ENCODE results near the gene DDB1.
"Not testable (repeated sequence)": the region's sequence is repeated elsewhere in the genome, so short reads cannot be mapped to it uniquely, and the experiment has no call there.

DDB1 gene

DNA sequence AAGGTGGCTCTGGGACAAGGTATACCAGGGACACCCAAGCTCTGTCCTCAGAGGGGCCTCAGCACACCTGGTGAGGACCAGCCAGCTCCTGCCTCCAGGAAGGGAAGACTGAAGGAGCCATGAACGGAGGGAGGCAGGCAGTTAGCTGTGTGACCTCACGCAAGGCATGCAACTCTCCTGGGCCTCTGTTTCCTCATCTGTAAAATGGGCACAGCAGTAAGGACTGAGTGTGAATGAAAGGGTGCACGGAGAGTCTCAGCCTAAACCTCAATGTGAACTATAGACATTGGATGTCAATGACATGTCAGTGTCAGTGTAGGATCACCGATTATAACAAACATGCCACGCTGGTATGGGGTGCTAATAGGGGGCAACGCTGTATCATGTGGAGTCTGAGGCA is 73.5 kb downstream of the DDB1 start:
- in situ Hi-C loops (cut with HindIII; ENCODE audit: low pct_unique_long_range_greater_than_20kb, low sequenced_read_pairs) = no loop called here

DNA sequence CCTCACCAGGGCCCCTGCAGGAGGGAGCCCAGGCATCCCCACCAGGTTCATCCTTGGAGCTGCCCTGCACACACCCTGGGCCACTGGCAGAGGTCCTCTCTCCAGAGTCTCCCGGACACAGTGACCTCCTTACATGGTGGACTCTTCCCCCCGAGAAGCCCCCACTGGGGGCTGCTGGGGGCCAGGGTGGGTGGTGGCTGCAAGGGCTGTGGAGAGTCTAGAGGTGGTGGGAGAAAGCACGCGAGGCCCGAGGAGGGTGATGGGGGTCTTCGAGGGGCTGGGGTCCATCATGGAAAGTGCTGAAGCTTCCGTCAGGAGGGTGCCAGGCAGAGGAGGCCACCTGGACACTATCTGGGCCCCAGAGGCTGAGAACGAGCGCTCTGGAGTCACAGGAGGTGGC is 74.4 kb downstream of the DDB1 start:
- DNase-seq (ENCODE audit: low read depth in 1 of 2, low spot score in 1 of 2) = no peak
- TF ChIP-seq JUND (IDR thresholded peaks at IDR 0.05; ENCODE audit: low read depth) = no peak
- in situ Hi-C loops (cut with HindIII; ENCODE audit: low pct_unique_long_range_greater_than_20kb, low sequenced_read_pairs) = no loop called here

More for the DNA sequence above, 73.5 kb downstream of the DDB1 start:
- no peak for TF ChIP-seq JUND (IDR thresholded peaks at IDR 0.05; ENCODE audit: low read depth)
- DNase-seq (ENCODE audit: low read depth in 1 of 2, low spot score in 1 of 2) = no peak

DNA sequence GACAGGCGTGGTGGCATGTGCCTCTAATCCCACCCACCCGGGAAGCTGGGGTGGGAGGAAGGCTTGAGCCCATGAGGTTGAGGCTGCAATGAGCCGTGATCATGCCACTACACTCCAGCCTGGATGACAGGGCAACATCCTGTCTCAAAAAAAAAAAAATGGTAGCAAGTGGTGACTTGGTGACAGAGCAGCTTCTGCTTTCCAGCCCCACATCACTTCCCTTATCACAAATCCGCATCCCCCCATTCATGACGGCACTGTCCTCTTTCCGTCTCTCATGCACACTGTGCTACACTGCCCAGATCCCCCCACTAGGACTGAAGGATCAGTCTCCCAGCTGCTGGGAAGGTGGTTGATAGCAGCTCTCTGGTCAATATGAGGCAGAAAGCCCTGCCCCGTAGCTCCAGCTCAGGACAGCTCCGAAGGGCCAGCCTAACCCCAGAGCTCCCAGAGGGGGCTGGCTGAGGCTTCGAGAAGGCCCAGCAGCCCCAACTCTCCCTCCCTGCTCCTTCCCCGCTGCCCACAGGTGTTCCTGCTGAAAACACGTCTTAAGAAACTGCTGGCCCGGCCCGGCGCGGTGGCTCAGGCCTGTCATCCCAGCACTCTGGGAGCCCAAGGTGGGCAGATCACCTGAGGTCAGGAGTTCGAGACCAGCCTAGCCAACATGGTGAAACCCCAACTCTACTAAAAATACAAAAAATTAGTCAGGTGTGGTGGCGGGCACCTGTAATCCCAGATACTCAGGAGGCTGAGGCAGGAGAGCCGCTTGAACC is 76.0 kb downstream of the DDB1 start:
- no peak for DNase-seq (ENCODE audit: low read depth in 1 of 2, low spot score in 1 of 2)
- in situ Hi-C loops (cut with HindIII; ENCODE audit: low pct_unique_long_range_greater_than_20kb, low sequenced_read_pairs) = no loop called here
- no peak for TF ChIP-seq JUND (IDR thresholded peaks at IDR 0.05; ENCODE audit: low read depth)

DNA sequence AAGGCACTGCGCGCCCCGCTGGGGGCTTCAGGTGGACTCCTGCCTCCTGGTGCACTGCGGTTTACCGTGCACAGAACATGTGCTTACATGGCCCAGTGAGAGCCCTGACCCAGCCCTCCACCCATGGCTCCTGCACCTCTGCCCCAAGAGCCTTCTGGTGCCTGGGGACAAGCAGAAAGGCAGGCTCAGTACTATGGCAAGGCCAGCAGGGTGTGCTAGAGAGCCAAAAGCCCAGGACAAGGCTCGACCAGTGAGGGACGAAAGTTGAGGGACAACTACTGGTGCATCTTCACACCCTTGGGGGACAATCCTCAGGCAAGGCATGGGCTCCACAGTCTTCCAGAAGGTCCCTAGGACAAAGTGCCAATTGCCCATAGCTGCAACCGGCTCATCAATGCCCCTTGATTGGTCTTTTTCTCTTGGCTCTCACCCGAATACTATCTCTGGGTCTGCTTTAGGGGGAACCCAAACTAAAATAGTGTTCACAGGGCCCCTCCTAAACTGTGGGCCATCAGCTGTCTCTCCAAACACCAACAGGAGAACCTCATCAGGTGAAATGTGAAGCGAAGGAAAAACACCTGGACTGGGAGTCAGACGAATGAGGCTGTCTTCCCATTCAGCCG is 78.4 kb downstream of the DDB1 start:
- TF ChIP-seq JUND (IDR thresholded peaks at IDR 0.05; ENCODE audit: low read depth) = no peak
- DNase-seq (ENCODE audit: low read depth in 1 of 2, low spot score in 1 of 2) = peak; percentile 76 to 78
- in situ Hi-C loops (cut with HindIII; ENCODE audit: low pct_unique_long_range_greater_than_20kb, low sequenced_read_pairs) = no loop called here

DNA sequence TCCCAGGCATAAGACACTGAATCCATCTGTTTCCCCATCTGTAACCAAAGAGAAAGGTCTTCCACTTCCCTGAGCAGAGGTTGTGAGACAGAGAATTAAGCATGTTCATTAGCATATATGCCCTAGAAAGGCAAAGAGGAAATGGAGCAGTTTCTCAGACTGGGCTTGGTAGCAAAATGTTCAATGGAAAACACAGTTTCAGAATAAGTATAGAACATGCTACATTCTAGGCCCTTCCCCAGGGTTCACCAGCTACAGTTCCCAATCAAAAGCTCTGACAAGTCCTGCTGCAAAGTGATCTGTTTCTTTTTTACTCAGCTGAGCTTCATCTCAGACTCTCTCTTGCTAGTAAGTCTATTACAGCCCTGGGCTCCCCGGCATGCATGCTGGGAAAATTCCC is 80.6 kb downstream of the DDB1 start:
- DNase-seq (ENCODE audit: low read depth in 1 of 2, low spot score in 1 of 2); in situ Hi-C loops (cut with HindIII; ENCODE audit: low pct_unique_long_range_greater_than_20kb, low sequenced_read_pairs): not testable (repeated sequence)

DNA sequence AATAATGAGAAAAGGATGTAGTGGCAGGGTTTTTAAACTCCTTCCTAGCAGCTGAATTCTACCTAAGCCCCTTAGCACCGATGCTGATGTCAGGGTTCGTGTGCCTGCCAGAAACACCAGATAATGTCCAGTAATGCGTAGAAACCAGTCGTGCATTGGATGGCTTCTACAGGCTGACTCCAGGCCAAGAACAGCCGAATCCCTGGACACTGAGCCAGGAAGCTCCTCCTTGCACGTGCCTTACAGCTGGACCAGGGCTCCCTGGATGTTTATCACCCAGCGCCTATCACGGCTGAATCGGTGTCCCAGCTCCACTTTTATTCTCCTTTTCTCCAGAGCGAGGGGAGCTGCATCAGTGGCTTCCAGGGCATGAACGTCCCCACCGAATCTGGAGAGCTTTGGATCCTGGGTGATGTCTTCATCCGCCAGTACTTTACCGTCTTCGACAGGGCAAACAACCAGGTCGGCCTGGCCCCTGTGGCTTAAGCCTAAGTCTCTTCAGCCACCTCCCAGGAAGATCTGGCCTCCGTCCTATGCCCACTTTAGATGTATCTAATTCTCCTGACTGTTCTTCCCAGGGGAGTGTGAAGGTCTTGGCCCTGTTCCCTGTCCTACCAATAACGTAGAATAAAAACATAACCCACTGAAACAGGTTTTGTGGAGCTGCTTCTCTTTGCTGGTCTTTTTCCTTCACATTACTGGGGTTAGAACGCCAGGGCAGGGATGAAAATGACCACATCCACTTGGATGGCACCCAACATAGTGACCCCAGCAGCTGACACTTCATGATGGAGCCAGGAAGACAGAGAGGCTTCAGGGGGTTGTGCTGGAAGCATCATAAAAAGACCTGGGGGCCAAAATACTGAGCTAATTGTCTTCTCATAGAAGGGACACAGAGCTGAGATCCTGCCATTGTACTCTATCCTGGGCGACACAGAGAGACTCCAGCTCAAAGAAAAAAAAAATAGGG is 81.8 kb downstream of the DDB1 start:
- in situ Hi-C loops (cut with HindIII; ENCODE audit: low pct_unique_long_range_greater_than_20kb, low sequenced_read_pairs); DNase-seq (ENCODE audit: low read depth in 1 of 2, low spot score in 1 of 2): not testable (repeated sequence)
